ENCODE data around the gene PCGF1. TPM values are rescaled to one million over a fixed set of nuclear protein-coding genes. Genes with fewer than 3 reads are reported as not detected.
"Not testable (repeated sequence)": the region's sequence is repeated elsewhere in the genome, so short reads cannot be mapped to it uniquely, and the experiment has no call there.

The PCGF1 gene
- total RNA-seq, 1 donor from 2014 or later, result 17.9 TPM

DNA sequence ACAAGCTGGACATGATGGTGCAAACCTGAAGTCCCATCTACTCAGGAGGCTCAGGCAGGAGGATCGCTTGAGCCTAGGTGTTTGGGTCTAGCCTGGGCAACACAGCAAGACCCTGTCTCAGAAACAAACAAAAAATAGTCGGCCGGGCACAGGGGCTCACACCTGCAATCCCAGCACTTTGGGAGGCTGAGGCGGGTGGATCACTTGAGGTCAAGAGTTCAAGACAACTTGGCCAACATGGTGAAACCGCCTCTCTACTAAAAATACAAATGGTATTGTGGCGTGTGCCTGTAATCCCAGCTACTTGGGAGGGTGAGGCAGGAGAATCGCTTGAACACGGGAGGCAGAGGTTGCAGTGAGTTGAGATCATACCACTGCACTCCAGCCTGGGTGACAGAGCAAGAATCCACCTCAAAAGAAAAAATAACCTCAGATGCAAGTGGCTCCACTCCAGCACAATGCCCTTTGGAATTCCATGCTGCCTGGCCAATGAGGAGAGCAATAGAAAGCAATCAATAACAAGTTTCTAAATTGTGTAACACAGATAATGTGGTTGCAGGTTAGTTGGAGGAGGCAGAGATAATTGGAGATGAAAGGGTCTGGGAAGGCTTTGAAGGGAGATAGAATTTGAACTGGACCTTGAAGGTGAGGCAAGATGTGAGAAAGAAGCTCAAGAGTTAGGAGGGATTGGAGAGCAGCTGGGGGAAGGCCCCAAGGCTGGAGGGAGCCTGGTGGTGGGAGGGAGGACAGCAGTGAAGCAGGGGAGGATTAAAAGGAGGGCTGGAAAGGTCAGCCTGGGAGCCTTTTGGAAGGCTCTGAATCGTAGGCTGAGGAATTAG is 18.6 kb downstream of the PCGF1 start:
- peaks cover 6% of the 10 kb centered on the region for H3K36me3 ChIP-seq (ENCODE audit: insufficient read depth, low read length)
- H3K9me3 ChIP-seq (ENCODE audit: insufficient read depth, low read depth, low read length), result no peaks in the 10 kb centered on the region
- Mint-ChIP-seq H3K36me3 (ENCODE audit: low read depth, unreplicated experiment) (peaks cover 36% of the 10 kb centered on the region), H3K4me1 (ENCODE audit: low read depth, unreplicated experiment) (peaks cover 9% of the 10 kb centered on the region), H3K27me3 (ENCODE audit: low read depth, unreplicated experiment) (no peaks in the 10 kb centered on the region), H3K27ac (ENCODE audit: unreplicated experiment) (peak overlapping the region; percentile 27), H3K9me3 (ENCODE audit: unreplicated experiment) (no peaks in the 10 kb centered on the region), H3K4me3 (ENCODE audit: unreplicated experiment) (peak overlapping the region; percentile 68)
- H3K4me2 ChIP-seq (ENCODE audit: low read length), result no peak overlapping the region
- DNase-seq (ENCODE audit: low read depth) (no peak), FAIRE-seq (no peak)
- H2AFZ ChIP-seq (ENCODE audit: low read depth, low read length), result no peak overlapping the region
- H3K27me3 ChIP-seq (ENCODE audit: insufficient read depth, low read length), result no peaks in the 10 kb centered on the region
- no peak overlapping the region for H3K9ac ChIP-seq (ENCODE audit: low read length)
- TF ChIP-seq EZH2 (IDR thresholded peaks at IDR 0.05; ENCODE audit: insufficient read depth, low read length), result no peak
- TF ChIP-seq, protein P1, sequence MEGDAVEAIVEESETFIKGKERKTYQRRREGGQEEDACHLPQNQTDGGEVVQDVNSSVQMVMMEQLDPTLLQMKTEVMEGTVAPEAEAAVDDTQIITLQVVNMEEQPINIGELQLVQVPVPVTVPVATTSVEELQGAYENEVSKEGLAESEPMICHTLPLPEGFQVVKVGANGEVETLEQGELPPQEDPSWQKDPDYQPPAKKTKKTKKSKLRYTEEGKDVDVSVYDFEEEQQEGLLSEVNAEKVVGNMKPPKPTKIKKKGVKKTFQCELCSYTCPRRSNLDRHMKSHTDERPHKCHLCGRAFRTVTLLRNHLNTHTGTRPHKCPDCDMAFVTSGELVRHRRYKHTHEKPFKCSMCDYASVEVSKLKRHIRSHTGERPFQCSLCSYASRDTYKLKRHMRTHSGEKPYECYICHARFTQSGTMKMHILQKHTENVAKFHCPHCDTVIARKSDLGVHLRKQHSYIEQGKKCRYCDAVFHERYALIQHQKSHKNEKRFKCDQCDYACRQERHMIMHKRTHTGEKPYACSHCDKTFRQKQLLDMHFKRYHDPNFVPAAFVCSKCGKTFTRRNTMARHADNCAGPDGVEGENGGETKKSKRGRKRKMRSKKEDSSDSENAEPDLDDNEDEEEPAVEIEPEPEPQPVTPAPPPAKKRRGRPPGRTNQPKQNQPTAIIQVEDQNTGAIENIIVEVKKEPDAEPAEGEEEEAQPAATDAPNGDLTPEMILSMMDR (IDR thresholded peaks at IDR 0.05; ENCODE audit: insufficient read depth, low read depth, low read length), result no peak
- no peak overlapping the region for H3K27ac ChIP-seq (ENCODE audit: low read depth, low read length)
- no peaks in the 10 kb centered on the region for H3K79me2 ChIP-seq (ENCODE audit: insufficient read depth, low read length)
- peaks cover 7% of the 10 kb centered on the region for H4K20me1 ChIP-seq (ENCODE audit: insufficient read depth, low read length)
- H3K4me3 ChIP-seq (ENCODE audit: insufficient read depth, low read depth, low read length), result no peak overlapping the region
- H3K4me1 ChIP-seq (ENCODE audit: insufficient read depth, low read length), result peaks cover 4% of the 10 kb centered on the region

DNA sequence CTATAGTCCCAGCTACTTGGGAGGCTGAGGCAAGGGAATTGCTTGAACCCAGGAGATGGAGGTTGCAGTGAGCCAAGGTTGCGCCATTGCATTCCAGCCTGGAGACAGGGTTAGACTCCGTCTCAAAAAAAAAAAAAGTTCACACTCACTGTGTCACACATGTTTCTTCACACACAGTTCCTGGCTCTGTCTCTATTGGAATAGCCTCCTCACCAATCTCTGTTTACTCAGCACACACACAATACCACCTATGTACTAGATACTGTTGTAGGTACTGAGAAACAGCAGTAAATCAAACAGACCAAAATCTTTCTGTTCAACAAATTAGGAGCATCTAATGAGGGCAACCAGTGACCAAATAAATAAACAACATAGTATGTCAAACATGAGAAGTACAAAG is 21.4 kb downstream of the PCGF1 start:
- DNase-seq (ENCODE audit: low read depth) (no peak), FAIRE-seq (no peak)
- no peak overlapping the region for H3K4me3 ChIP-seq (ENCODE audit: insufficient read depth, low read depth, low read length)
- H3K4me1 Mint-ChIP-seq (ENCODE audit: low read depth, unreplicated experiment), result peaks cover 8% of the 10 kb centered on the region
- no peak overlapping the region for H3K27ac Mint-ChIP-seq (ENCODE audit: unreplicated experiment)
- H3K4me3 Mint-ChIP-seq (ENCODE audit: unreplicated experiment), result peak overlapping the region; percentile 21
- TF ChIP-seq EZH2 (IDR thresholded peaks at IDR 0.05; ENCODE audit: insufficient read depth, low read length), result no peak
- TF ChIP-seq, protein P1 (IDR thresholded peaks at IDR 0.05; ENCODE audit: insufficient read depth, low read depth, low read length), result no peak
- no peaks in the 10 kb centered on the region for H3K9me3 Mint-ChIP-seq (ENCODE audit: unreplicated experiment)
- peaks cover 5% of the 10 kb centered on the region for H3K36me3 ChIP-seq (ENCODE audit: insufficient read depth, low read length)
- H3K4me2 ChIP-seq (ENCODE audit: low read length), result no peak overlapping the region
- no peaks in the 10 kb centered on the region for H3K27me3 Mint-ChIP-seq (ENCODE audit: low read depth, unreplicated experiment)
- H3K79me2 ChIP-seq (ENCODE audit: insufficient read depth, low read length), result peaks cover 20% of the 10 kb centered on the region
- H3K4me1 ChIP-seq (ENCODE audit: insufficient read depth, low read length), result peaks cover 8% of the 10 kb centered on the region
- H3K9ac ChIP-seq (ENCODE audit: low read length), result no peak overlapping the region
- H4K20me1 ChIP-seq (ENCODE audit: insufficient read depth, low read length), result peaks cover 13% of the 10 kb centered on the region
- H3K9me3 ChIP-seq (ENCODE audit: insufficient read depth, low read depth, low read length), result no peaks in the 10 kb centered on the region
- no peak overlapping the region for H2AFZ ChIP-seq (ENCODE audit: low read depth, low read length)
- H3K27me3 ChIP-seq (ENCODE audit: insufficient read depth, low read length), result no peaks in the 10 kb centered on the region
- H3K27ac ChIP-seq (ENCODE audit: low read depth, low read length), result no peak overlapping the region
- peaks cover 18% of the 10 kb centered on the region for H3K36me3 Mint-ChIP-seq (ENCODE audit: low read depth, unreplicated experiment)

DNA sequence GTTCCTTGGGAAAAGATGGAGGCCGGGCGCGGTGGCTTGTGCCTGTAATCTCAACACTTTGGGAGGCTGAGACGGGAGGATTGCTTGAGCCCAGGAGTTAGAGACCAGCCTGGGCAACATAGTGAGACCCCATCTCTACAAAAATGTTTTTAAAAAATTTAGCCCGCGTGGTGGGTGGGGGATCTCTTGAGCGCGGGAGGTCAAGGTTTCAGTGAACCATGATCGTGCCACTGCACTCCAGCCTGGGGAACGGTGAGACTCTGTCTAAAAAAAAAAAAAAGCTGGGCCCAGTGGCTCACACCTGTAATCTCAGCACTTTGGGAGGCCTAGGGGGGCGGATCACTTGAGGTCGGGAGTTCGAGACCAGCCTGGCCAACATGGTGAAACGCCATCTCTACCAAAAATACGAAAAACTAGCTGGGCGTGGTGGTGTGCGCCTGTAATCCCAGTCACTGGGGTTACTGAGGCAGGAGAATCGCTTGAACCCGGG is 23.8 kb downstream of the PCGF1 start:
- H3K27ac ChIP-seq (ENCODE audit: low read depth, low read length); H3K9me3 ChIP-seq (ENCODE audit: insufficient read depth, low read depth, low read length); H3K27me3 ChIP-seq (ENCODE audit: insufficient read depth, low read length); H3K36me3 ChIP-seq (ENCODE audit: insufficient read depth, low read length); H3K27me3 Mint-ChIP-seq (ENCODE audit: low read depth, unreplicated experiment); H3K36me3 Mint-ChIP-seq (ENCODE audit: low read depth, unreplicated experiment); FAIRE-seq; H3K4me1 Mint-ChIP-seq (ENCODE audit: low read depth, unreplicated experiment); DNase-seq (ENCODE audit: low read depth); H3K9me3 Mint-ChIP-seq (ENCODE audit: unreplicated experiment): not testable (repeated sequence)
- Mint-ChIP-seq H3K4me3 (ENCODE audit: unreplicated experiment) (peak overlapping the region; percentile 98), H3K27ac (ENCODE audit: unreplicated experiment) (peak overlapping the region; percentile 89)
- H3K4me1 ChIP-seq (ENCODE audit: insufficient read depth, low read length), result peaks cover 15% of the 10 kb centered on the region
- peaks cover 37% of the 10 kb centered on the region for H3K79me2 ChIP-seq (ENCODE audit: insufficient read depth, low read length)
- peak overlapping the region; percentile 97 for H3K4me3 ChIP-seq (ENCODE audit: insufficient read depth, low read depth, low read length)
- peak overlapping the region; percentile 88 for H3K9ac ChIP-seq (ENCODE audit: low read length)
- H2AFZ ChIP-seq (ENCODE audit: low read depth, low read length), result peak overlapping the region; percentile 95
- H3K4me2 ChIP-seq (ENCODE audit: low read length), result peak overlapping the region; percentile 97
- peaks cover 13% of the 10 kb centered on the region for H4K20me1 ChIP-seq (ENCODE audit: insufficient read depth, low read length)
